HG03469 (cell line): ENCODE results near the gene IRF4.

Experiments
- ATAC-seq: cut with Tn5 transposase; IDR thresholded peaks from one replicate; pipeline ENCODE4 v1.9.1; 2021; ENCODE audit warnings: mild to moderate bottlenecking, moderate library complexity, moderate number of reproducible peaks; ENCODE audit not compliant: unreplicated experiment

The IRF4 gene

GRCh38 chr6:453152-453551 lies 61.6 kb downstream of the IRF4 start:
- ATAC-seq, result no peak

- ATAC-seq, result no peak
Measured at GRCh38 chr6:454148-454991, 62.8 kb downstream of the IRF4 start.

- ATAC-seq, result no peak
Measured at GRCh38 chr6:455006-455585, 63.5 kb downstream of the IRF4 start.

GRCh38 chr6:455835-456234 lies 64.3 kb downstream of the IRF4 start:
- ATAC-seq, result no peak

GRCh38 chr6:456358-456867 lies 64.9 kb downstream of the IRF4 start:
- no peak for ATAC-seq

- ATAC-seq, result no peak
Measured at GRCh38 chr6:456887-457286, 65.3 kb downstream of the IRF4 start.
